ENCODE measurements around the gene KRT36. TPM values are rescaled to one million over a fixed set of nuclear protein-coding genes. Genes with fewer than 3 reads are reported as not detected.

The KRT36 gene
- total and polyA plus RNA-seq, 2 of the 8 experiments (the other 6 are each of a cell fraction or from before 2014, with no cell fraction given), result not detected

- Histone ChIP-seq H3K56ac (replicated peaks; ENCODE audit: insufficient read length, low read depth, low read length) (no peak overlapping the region), H2BK12ac (ENCODE audit: low read depth, low read length) (no peak overlapping the region), H4K8ac (ENCODE audit: extremely low read depth, insufficient read depth, low read length) (no peak overlapping the region), H3K9ac (replicated peaks in 1 of 4; ENCODE audit: extremely low read depth in 1 of 4, low read depth in 3 of 4, low read length in 3 of 4) (no peak overlapping the region), H3K27me3 (replicated peaks in 1 of 4; ENCODE audit: control insufficient read depth in 3 of 4, extremely low read depth in 1 of 4, insufficient read depth in 3 of 4, low read length in 3 of 4) (no peaks in the 10 kb centered on the region), H3K4me2 (ENCODE audit: insufficient read depth in 1 of 2, low read depth in 2 of 2, low read length in 2 of 2) (no peak overlapping the region), H3K27ac (ENCODE audit: low read depth, low read length) (no peak overlapping the region), H2BK120ac (replicated peaks; ENCODE audit: low read depth, low read length) (no peak overlapping the region), H2BK5ac (ENCODE audit: low read depth, low read length) (no peak overlapping the region), H2AK5ac (ENCODE audit: low read depth, low read length) (no peak overlapping the region), H2AFZ (ENCODE audit: low read length) (no peak overlapping the region), H3K36me3 (ENCODE audit: control insufficient read depth in 2 of 4, insufficient read depth in 4 of 4, low read length in 3 of 4) (no peaks in the 10 kb centered on the region), H3K4ac (replicated peaks; ENCODE audit: insufficient read length, low read depth, low read length) (no peak overlapping the region), H3K9me3 (ENCODE audit: insufficient read depth in 2 of 2, low read depth in 1 of 2, low read length in 1 of 2) (no peaks in the 10 kb centered on the region; a peak in 1 of 4 replicates), H3K4me3 (ENCODE audit: extremely low read depth in 1 of 4, insufficient read depth in 2 of 4, low read depth in 3 of 4, low read length in 4 of 4) (no peak overlapping the region), H2BK15ac (ENCODE audit: low read length) (no peak overlapping the region), H3K79me1 (ENCODE audit: low read depth, low read length) (no peaks in the 10 kb centered on the region), H3K23ac (ENCODE audit: insufficient read length) (no peak overlapping the region), H4K5ac (ENCODE audit: insufficient read length, low read depth, low read length) (no peak overlapping the region), H4K20me1 (replicated peaks in 1 of 2; ENCODE audit: control insufficient read depth in 1 of 2, insufficient read depth in 2 of 2, low read length in 2 of 2) (no peaks in the 10 kb centered on the region), H2BK20ac (ENCODE audit: low read length) (no peak overlapping the region), H3K14ac (ENCODE audit: insufficient read length) (no peak overlapping the region), H3K23me2 (ENCODE audit: low read depth, low read length) (no peaks in the 10 kb centered on the region), H4K91ac (replicated peaks; ENCODE audit: insufficient read length, low read length) (no peak overlapping the region), H3K18ac (ENCODE audit: extremely low read depth, low read length) (no peak overlapping the region), H3K4me1 (replicated peaks in 1 of 4; ENCODE audit: control insufficient read depth in 3 of 4, insufficient read depth in 4 of 4, low read length in 3 of 4) (no peaks in the 10 kb centered on the region), H3K79me2 (ENCODE audit: control insufficient read depth in 1 of 2, insufficient read depth in 2 of 2, low read length in 2 of 2) (no peaks in the 10 kb centered on the region)
- no peak for DNase-seq (ENCODE audit: low read depth in 1 of 2, low spot score in 2 of 2)
- WGBS, 2 experiments (ENCODE audit: extremely low coverage in 1 of 2, insufficient coverage in 1 of 2, insufficient read length in 1 of 2, insufficient replicate concordance in 2 of 2, low coverage in 1 of 2, low lambda C conversion rate in 2 of 2, missing lambda C conversion rate in 1 of 2), result 92% methylated on average over 6 of the region's 6 CpGs; no CpG with 5 or more reads in 1 of the 2 experiments
- no peak for FAIRE-seq
- ChIA-PET CTCF (ENCODE audit: partially characterized antibody) (interaction anchor here (0.9 to 2.0 kb wide), 2 partner anchors 17 to 22 kb away, joined by 3 to 5 read pairs; no protein-coding TSS in a partner anchor), POLR2A (ENCODE audit: partially characterized antibody) (interaction anchor here (0.6 kb wide), 1 partner anchor 81 kb away, joined by 3 read pairs; no protein-coding TSS in a partner anchor)
- no peak for TF ChIP-seq TBP (IDR thresholded peaks at IDR 0.05; ENCODE audit: low read depth, low read length)
- TF ChIP-seq HDAC6 (IDR thresholded peaks at IDR 0.05; ENCODE audit: low read depth, low read length), result no peak
- TF ChIP-seq CBX5 (IDR thresholded peaks at IDR 0.05; ENCODE audit: low read depth, low read length), result no peak
- TF ChIP-seq EP300 (IDR thresholded peaks at IDR 0.05; ENCODE audit: borderline replicate concordance in 1 of 2, low read depth in 2 of 2, low read length in 2 of 2), result no peak
- TF ChIP-seq TAF7 (optimal IDR thresholded peaks at IDR 0.05; ENCODE audit: borderline replicate concordance, low read depth, low read length), result no peak
- TF ChIP-seq SAP30 (IDR thresholded peaks at IDR 0.05; ENCODE audit: insufficient read depth, insufficient replicate concordance, low read length), result no peak
- TF ChIP-seq GTF2F1 (IDR thresholded peaks at IDR 0.05; ENCODE audit: borderline replicate concordance, low read depth, low read length), result no peak
- no peak for TF ChIP-seq SUZ12 (IDR thresholded peaks at IDR 0.05; ENCODE audit: low read length)
- no peak for TF ChIP-seq SP4 (IDR thresholded peaks at IDR 0.05; ENCODE audit: low read length)
- no peak for TF ChIP-seq RAD21 (IDR thresholded peaks at IDR 0.05 in 1 of 2, conservative IDR thresholded peaks at IDR 0.05 in 1 of 2; ENCODE audit: low read depth in 2 of 2, low read length in 2 of 2)
- TF ChIP-seq USF2 (IDR thresholded peaks at IDR 0.05; ENCODE audit: low read length), result no peak
- TF ChIP-seq CBX8 (IDR thresholded peaks at IDR 0.05; ENCODE audit: borderline replicate concordance, low read depth, low read length), result no peak
- TF ChIP-seq CREB1 (IDR thresholded peaks at IDR 0.05), result no peak
Measured at GRCh38 chr17:41464682-41465081, 25.0 kb downstream of the KRT36 start.
